Caki2 (cell line): ENCODE data around the gene CTAGE9. TPM values are rescaled to one million over a fixed set of nuclear protein-coding genes. Genes with fewer than 3 reads are reported as not detected.
"Not testable (repeated sequence)": the region's sequence is repeated elsewhere in the genome, so short reads cannot be mapped to it uniquely, and the experiment has no call there.

ENCODE experiments used
- DNase-seq: peaks from one replicate; pipeline ENCODE4 v3.0.0-alpha.2; 2015; ENCODE audit warnings: low read depth
- in situ Hi-C: cut with HindIII; loops from 2 replicates; pipeline ENCODE4 v1.10.0; 2016; ENCODE audit warnings: low sequenced_read_pairs, low pct_unique_long_range_greater_than_20kb, mixed read lengths
- total RNA-seq: library from RNA; depleted of rRNA; stranded (reverse); fragments of >200 nt; shearing (Covaris generic); gene quantifications from 2 replicates; pipeline ENCODE4 v1.2.3, GENCODE V29; 2014; ENCODE audit warnings: low replicate concordance; rRNA removed

The CTAGE9 gene
- total RNA-seq: not detected in 2 replicates

GRCh38 chr6:131710917-131711316 lies at the start of gene CTAGE9:
TSS of gene CTAGE9 (minus strand) at chr6:131711017. CDS start at chr6:131711017, 0 bp downstream.
- DNase-seq, in situ Hi-C loops: not testable (repeated sequence)

- in situ Hi-C loops: no loop called here
- DNase-seq: no peak
Observed at GRCh38 chr6:131758920-131759319, 48.1 kb upstream of the CTAGE9 start.

GRCh38 chr6:131756039-131756438 lies 45.2 kb upstream of the CTAGE9 start:
- no peak for DNase-seq
- in situ Hi-C loops: no loop called here

- in situ Hi-C loops: no loop called here
- no peak for DNase-seq
Observed at GRCh38 chr6:131755597-131755996, 44.8 kb upstream of the CTAGE9 start.

- in situ Hi-C loops: no loop called here
- DNase-seq: no peak
Observed at GRCh38 chr6:131754715-131755567, 44.1 kb upstream of the CTAGE9 start.

- DNase-seq: no peak
- in situ Hi-C loops: no loop called here
Observed at GRCh38 chr6:131754088-131754487, 43.3 kb upstream of the CTAGE9 start.

GRCh38 chr6:131751012-131751715 lies 40.3 kb upstream of the CTAGE9 start:
- DNase-seq, in situ Hi-C loops: not testable (repeated sequence)

GRCh38 chr6:131749023-131749422 lies 38.2 kb upstream of the CTAGE9 start:
- DNase-seq: no peak
- in situ Hi-C loops: no loop called here

GRCh38 chr6:131747821-131748353 lies 37.1 kb upstream of the CTAGE9 start:
- in situ Hi-C loops: no loop called here

GRCh38 chr6:131745476-131745875 lies 34.7 kb upstream of the CTAGE9 start:
- in situ Hi-C loops: no loop called here
- no peak for DNase-seq

More at GRCh38 chr6:131747821-131748353, 37.1 kb upstream of the CTAGE9 start:
- no peak for DNase-seq

- in situ Hi-C loops: no loop called here
- no peak for DNase-seq
Observed at GRCh38 chr6:131744432-131745287, 33.8 kb upstream of the CTAGE9 start.

- in situ Hi-C loops: no loop called here
- DNase-seq: no peak
Observed at GRCh38 chr6:131741688-131742393, 31.0 kb upstream of the CTAGE9 start.

GRCh38 chr6:131740161-131740560 lies 29.3 kb upstream of the CTAGE9 start:
- in situ Hi-C loops: no loop called here
- no peak for DNase-seq

GRCh38 chr6:131739136-131739535 lies 28.3 kb upstream of the CTAGE9 start:
- in situ Hi-C loops: no loop called here
- no peak for DNase-seq

- DNase-seq: no peak
- in situ Hi-C loops: no loop called here
Observed at GRCh38 chr6:131736811-131737210, 26.0 kb upstream of the CTAGE9 start.

- in situ Hi-C loops: no loop called here
- DNase-seq: no peak
Observed at GRCh38 chr6:131736003-131736596, 25.3 kb upstream of the CTAGE9 start.

- in situ Hi-C loops: no loop called here
- DNase-seq: peak; percentile 36
Observed at GRCh38 chr6:131733376-131734016, 22.7 kb upstream of the CTAGE9 start.
